ENCODE results near the gene UCK1.

- TF ChIP-seq POLR2A (IDR thresholded peaks at IDR 0.05) (no peak), CTCF (IDR thresholded peaks at IDR 0.05) (no peak)
Observed at GRCh38 chr9:131485728-131486422, 45.2 kb downstream of the UCK1 start.

Data from esophagus squamous epithelium (tissue), 4 donors.